CD14-positive monocyte (primary cell): ENCODE results near the gene OR2V1. TPM values are rescaled to one million over a fixed set of nuclear protein-coding genes. Genes with fewer than 3 reads are reported as not detected.

Source experiments
- DNase-seq, 3 donors: peaks; one replicate each; pipeline ENCODE4 v3.0.0-alpha.2; 2011 to 2022
- H2AFZ ChIP-seq: 2 replicates; pipeline ENCODE4 v1.6.0; 2012; ENCODE audit warnings: mild to moderate bottlenecking, low read depth, low read length, inconsistent platforms; ENCODE audit not compliant: insufficient read depth, poor library complexity, severe bottlenecking
- H3K27ac ChIP-seq, 2 donors: 1 replicate in 1 of 2; 2 replicates in 1 of 2; pipeline ENCODE4 v1.5.1; 2012 to 2013; ENCODE audit warnings: low read length in 2 of 2, control low read depth in 1 of 2, inconsistent platforms in 1 of 2, low read depth in 1 of 2, mild to moderate bottlenecking in 1 of 2
- H3K27me3 ChIP-seq, 2 donors: one replicate each; pipeline versions ENCODE4 v1.6.0 to v1.6.1; 2011 to 2013; ENCODE audit warnings: low read length in 2 of 2; ENCODE audit not compliant: control insufficient read depth in 2 of 2, insufficient read depth in 2 of 2
- H3K36me3 ChIP-seq, 2 donors: replicated peaks in 1 of 2; 1 replicate in 1 of 2; 2 replicates in 1 of 2; pipeline versions ENCODE4 v1.5.1 to v1.6.1; 2012 to 2013; ENCODE audit warnings: low read length in 2 of 2, control low read depth in 1 of 2, inconsistent platforms in 1 of 2, mild to moderate bottlenecking in 1 of 2; ENCODE audit not compliant: insufficient read depth in 2 of 2, control insufficient read depth in 1 of 2
- H3K4me1 ChIP-seq, 2 donors: 1 replicate in 1 of 2; 2 replicates in 1 of 2; pipeline versions ENCODE4 v1.5.1 to v1.6.1; 2012 to 2013; ENCODE audit warnings: low read length in 2 of 2, control low read depth in 1 of 2, inconsistent platforms in 1 of 2, mild to moderate bottlenecking in 1 of 2, moderate library complexity in 1 of 2; ENCODE audit not compliant: insufficient read depth in 2 of 2, control insufficient read depth in 1 of 2
- H3K4me2 ChIP-seq: replicated peaks from 2 replicates; pipeline ENCODE3; 2012; ENCODE audit warnings: low read length, moderate library complexity, mild to moderate bottlenecking; ENCODE audit not compliant: poor library complexity, severe bottlenecking; ENCODE audit errors: extremely low read depth
- H3K4me3 ChIP-seq, 3 experiments: fragments of 200-600 bp in 1 of 3; sonication (generic) in 1 of 3; replicated peaks in 1 of 3; 1 replicate in 2 of 3; 2 replicates in 1 of 3; pipeline ENCODE4 v1.5.1; 2011 to 2013; ENCODE audit warnings: low read length in 3 of 3, mild to moderate bottlenecking in 3 of 3, control low read depth in 2 of 3, low read depth in 2 of 3, inconsistent platforms in 1 of 3, moderate library complexity in 1 of 3
- H3K79me2 ChIP-seq: 2 replicates; pipeline ENCODE4 v1.6.0; 2012; ENCODE audit warnings: mild to moderate bottlenecking, control low read depth, inconsistent platforms, low read length, moderate library complexity; ENCODE audit not compliant: insufficient read depth
- H3K9ac ChIP-seq: 2 replicates; pipeline ENCODE4 v1.6.0; 2017; ENCODE audit warnings: low read length, mild to moderate bottlenecking; ENCODE audit not compliant: insufficient read depth, poor library complexity, severe bottlenecking
- H3K9me3 ChIP-seq, 2 donors: replicated peaks in 1 of 2; 1 replicate in 1 of 2; 2 replicates in 1 of 2; pipeline versions ENCODE4 v1.5.1 to v1.6.1; 2012 to 2013; ENCODE audit warnings: low read length in 2 of 2, control low read depth in 1 of 2; ENCODE audit not compliant: control insufficient read depth in 1 of 2, insufficient read depth in 1 of 2
- H4K20me1 ChIP-seq: 2 replicates; pipeline ENCODE4 v1.6.0; 2012; ENCODE audit warnings: mild to moderate bottlenecking, low read length, control low read depth, moderate library complexity; ENCODE audit not compliant: insufficient read depth
- H3K27ac Mint-ChIP-seq, 7 donors: one replicate each; pipeline ENCODE4 v1.8.0; 2020; ENCODE audit warnings: mild to moderate bottlenecking in 7 of 7, mixed read lengths in 7 of 7, moderate library complexity in 6 of 7, inconsistent platforms in 2 of 7
- H3K27me3 Mint-ChIP-seq, 3 donors: one replicate each; pipeline ENCODE4 v1.8.0; 2021 to 2022; ENCODE audit warnings: low read depth in 3 of 3, mild to moderate bottlenecking in 3 of 3, mixed read lengths in 3 of 3, moderate library complexity in 3 of 3, inconsistent platforms in 1 of 3
- H3K36me3 Mint-ChIP-seq, 2 donors: one replicate each; pipeline ENCODE4 v1.8.0; 2020; ENCODE audit warnings: mixed read lengths in 2 of 2, inconsistent platforms in 1 of 2, mild to moderate bottlenecking in 1 of 2
- H3K4me1 Mint-ChIP-seq: one replicate; pipeline ENCODE4 v1.8.0; 2020; ENCODE audit warnings: mild to moderate bottlenecking, mixed read lengths
- H3K4me3 Mint-ChIP-seq, 2 donors: one replicate each; pipeline ENCODE4 v1.8.0; 2020; ENCODE audit warnings: mild to moderate bottlenecking in 2 of 2, mixed read lengths in 2 of 2, moderate library complexity in 1 of 2
- H3K9me3 Mint-ChIP-seq, 7 donors: one replicate each; pipeline ENCODE4 v1.8.0; 2020 to 2022; ENCODE audit warnings: mixed read lengths in 7 of 7, mild to moderate bottlenecking in 6 of 7, moderate library complexity in 6 of 7, inconsistent platforms in 2 of 7
- CTCF ChIP-seq: fragments of 200-600 bp; IDR thresholded peaks from one replicate; pipeline ENCODE4 v1.8.0; 2022; ENCODE audit warnings: antibody characterized with exemption, mild to moderate bottlenecking
- WGBS: methylation state at CpG from one replicate; pipeline ENCODE4 v1.1.5; 2013; ENCODE audit warnings: missing lambda C conversion rate; ENCODE audit not compliant: insufficient coverage; 5-methylcytosine and 5-hydroxymethylcytosine counted together
- intact Hi-C, 2 donors: fragments of 100-400 bp; cut with micrococcal nuclease; formaldehyde crosslinking; loops; one replicate each; pipeline versions ENCODE4 v1.15.0 to v1.15.1; 2023
- polyA plus RNA-seq, 3 donors: library from polyadenylated mRNA; depleted of rRNA in 1 of 3; unstranded in 2 of 3; stranded (reverse) in 1 of 3; fragments of 300-500 nt in 2 of 3; fragments of >200 nt in 1 of 3; fragmentation: Illumina TruSeq in 2 of 3; gene quantifications; 1 replicate in 2 of 3; 2 replicates in 1 of 3; pipeline ENCODE4 v1.2.3, GENCODE V29; 2012 to 2021

Gene OR2V1
- polyA plus RNA-seq, 3 donors: not detected

DNA sequence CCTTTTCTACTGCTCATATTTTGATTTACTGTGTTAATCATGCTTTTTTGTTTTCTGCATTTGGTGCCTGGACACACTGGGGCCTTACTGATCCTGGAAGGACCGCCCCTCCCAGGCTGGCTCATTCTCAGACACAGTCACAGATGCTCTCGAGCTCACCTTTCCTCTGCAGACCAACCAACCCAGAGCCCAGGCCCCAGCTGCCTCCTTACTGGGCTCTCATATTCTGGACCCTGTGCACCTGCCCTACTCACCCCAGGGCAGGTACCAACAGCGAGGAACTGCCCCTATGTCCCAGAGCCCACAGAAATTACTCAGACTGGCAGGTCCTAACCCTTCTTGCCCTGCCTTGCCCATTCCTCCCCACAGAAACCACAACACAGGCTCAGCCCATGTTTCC lies 9.8 kb upstream of the OR2V1 start:
- no peak for TF ChIP-seq CTCF
- Histone ChIP-seq H3K27me3 (peaks cover 0 to 3% of the 10 kb centered on the region in 2 donors), H3K4me2 (no peak overlapping the region), H3K36me3 (no peaks in the 10 kb centered on the region), H3K9me3 (peaks cover 0 to 15% of the 10 kb centered on the region in 2 donors), H3K4me3 (no peak overlapping the region), H3K27ac (no peak overlapping the region), H2AFZ (no peak overlapping the region), H3K9ac (no peak overlapping the region), H3K4me1 (no peaks in the 10 kb centered on the region), H3K79me2 (no peaks in the 10 kb centered on the region), H4K20me1 (no peaks in the 10 kb centered on the region)
- no peak overlapping the region for H3K27ac Mint-ChIP-seq
- H3K9me3 Mint-ChIP-seq: peaks cover 8 to 40% (median 13%) of the 10 kb centered on the region in 7 donors
- 75% methylated on average over 3 of the region's 3 CpGs for WGBS
- no peak for DNase-seq
- peaks cover 12 to 19% (median 14%) of the 10 kb centered on the region in 3 donors for H3K27me3 Mint-ChIP-seq
- no peaks in the 10 kb centered on the region for H3K4me1 Mint-ChIP-seq
- no peaks in the 10 kb centered on the region for H3K36me3 Mint-ChIP-seq
- peak overlapping the region in 1 of 2 donors; percentile 54 for H3K4me3 Mint-ChIP-seq
- intact Hi-C loops: no loop called here

DNA sequence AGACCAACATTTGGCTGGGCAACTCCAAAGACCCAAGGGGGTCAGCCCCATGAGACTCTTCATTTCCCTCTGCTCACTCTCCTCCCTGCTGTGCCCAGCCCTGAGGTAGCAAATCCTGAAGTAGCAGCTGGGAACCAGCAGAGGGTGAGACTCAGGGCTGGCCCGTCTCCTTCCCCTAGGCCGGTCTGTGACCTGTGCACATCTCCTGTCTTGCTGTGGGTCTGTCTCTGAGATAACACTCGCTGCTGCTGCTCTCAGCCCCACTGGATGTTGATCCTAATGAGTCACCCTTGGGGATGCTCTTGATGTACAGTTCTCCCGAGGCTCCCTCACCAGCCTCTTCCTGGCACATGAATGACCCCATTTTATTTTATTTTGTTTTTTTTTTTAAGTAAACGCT lies 7.3 kb upstream of the OR2V1 start:
- peaks cover 0 to 15% of the 10 kb centered on the region in 2 donors for H3K9me3 ChIP-seq
- peaks cover 0 to 4% of the 10 kb centered on the region in 2 donors for H3K4me1 ChIP-seq
- Mint-ChIP-seq H3K4me3 (no peak overlapping the region), H3K27ac (no peak overlapping the region), H3K9me3 (peaks cover 5 to 29% (median 12%) of the 10 kb centered on the region in 7 donors), H3K4me1 (peaks cover 7% of the 10 kb centered on the region), H3K27me3 (peaks cover 11 to 32% (median 22%) of the 10 kb centered on the region in 3 donors), H3K36me3 (no peaks in the 10 kb centered on the region)
- no peak overlapping the region for H3K4me2 ChIP-seq
- H4K20me1 ChIP-seq: no peaks in the 10 kb centered on the region
- no peak overlapping the region for H3K9ac ChIP-seq
- H2AFZ ChIP-seq: no peak overlapping the region
- H3K4me3 ChIP-seq: no peak overlapping the region
- no peaks in the 10 kb centered on the region for H3K79me2 ChIP-seq
- no peaks in the 10 kb centered on the region for H3K36me3 ChIP-seq
- H3K27me3 ChIP-seq: peaks cover 0 to 3% of the 10 kb centered on the region in 2 donors
- no peak overlapping the region for H3K27ac ChIP-seq
- no peak for DNase-seq
- no peak for TF ChIP-seq CTCF
- 63% methylated on average over 2 of the region's 5 CpGs for WGBS
- intact Hi-C loops: no loop called here
